Mononuclear cell (primary cell): ENCODE measurements around the gene USP19. TPM values are rescaled to one million over a fixed set of nuclear protein-coding genes. Genes with fewer than 3 reads are reported as not detected.
A peak's percentile ranks its signal among the peaks of the same experiment; 100 is the strongest.

Source experiments
- H3K27me3 ChIP-seq: 2 replicates; pipeline ENCODE4 v1.6.0; 2011; ENCODE audit warnings: low read length, control low read depth; ENCODE audit not compliant: insufficient read depth
- H3K4me1 ChIP-seq: 2 replicates; pipeline ENCODE4 v1.5.1; 2011; ENCODE audit warnings: mild to moderate bottlenecking, low read length, control low read depth; ENCODE audit not compliant: insufficient read depth
- H3K4me3 ChIP-seq: 2 replicates; pipeline ENCODE4 v1.5.1; 2011; ENCODE audit warnings: mild to moderate bottlenecking, low read length, moderate library complexity
- H3K9me3 ChIP-seq: 2 replicates; pipeline ENCODE4 v1.5.1; 2011; ENCODE audit warnings: low read depth, mild to moderate bottlenecking, control low read depth, low read length
- total RNA-seq: library from RNA; depleted of rRNA; stranded (reverse); fragments of >200 nt; gene quantifications from one replicate; pipeline ENCODE4 v1.2.3, GENCODE V29; 2012

The USP19 gene
- total RNA-seq, 1 donor: 21.5 TPM

GRCh38 chr3:49148159-49148558 is 27.5 kb upstream of the USP19 start:
- H3K4me3 ChIP-seq: no peak overlapping the region
- no peaks in the 10 kb centered on the region for H3K9me3 ChIP-seq
- H3K27me3 ChIP-seq: no peaks in the 10 kb centered on the region
- H3K4me1 ChIP-seq: no peaks in the 10 kb centered on the region

- no peaks in the 10 kb centered on the region for H3K4me1 ChIP-seq
- H3K9me3 ChIP-seq: no peaks in the 10 kb centered on the region
- H3K4me3 ChIP-seq: no peak overlapping the region
- H3K27me3 ChIP-seq: no peaks in the 10 kb centered on the region
Measured at GRCh38 chr3:49140080-49140479, 19.5 kb upstream of the USP19 start.

- Histone ChIP-seq H3K9me3 (no peaks in the 10 kb centered on the region), H3K4me3 (no peak overlapping the region), H3K4me1 (no peaks in the 10 kb centered on the region), H3K27me3 (no peaks in the 10 kb centered on the region)
Measured at GRCh38 chr3:49135499-49135898, 14.9 kb upstream of the USP19 start.

GRCh38 chr3:49134471-49135265 is 14.0 kb upstream of the USP19 start:
- H3K9me3 ChIP-seq: no peaks in the 10 kb centered on the region
- no peak overlapping the region for H3K4me3 ChIP-seq
- no peaks in the 10 kb centered on the region for H3K27me3 ChIP-seq
- H3K4me1 ChIP-seq: no peaks in the 10 kb centered on the region

- no peaks in the 10 kb centered on the region for H3K9me3 ChIP-seq
- no peaks in the 10 kb centered on the region for H3K4me1 ChIP-seq
- peak overlapping the region; percentile 16 for H3K4me3 ChIP-seq
- H3K27me3 ChIP-seq: no peaks in the 10 kb centered on the region
Measured at GRCh38 chr3:49133226-49133951, 12.8 kb upstream of the USP19 start.

GRCh38 chr3:49132437-49133225 is 12.0 kb upstream of the USP19 start, which contains the start of gene LAMB2:
Gene LAMB2, minus strand, starts transcription at chr3:49133050. Its CDS starts 183 bp downstream, at chr3:49132867.
- Histone ChIP-seq H3K27me3 (no peaks in the 10 kb centered on the region), H3K4me1 (no peaks in the 10 kb centered on the region), H3K4me3 (peak within 1 kb of the TSS; percentile 16), H3K9me3 (no peaks in the 10 kb centered on the region)

GRCh38 chr3:49132073-49132436 is 11.4 kb upstream of the USP19 start:
- H3K9me3 ChIP-seq: no peaks in the 10 kb centered on the region

GRCh38 chr3:49131576-49131975 is 11.0 kb upstream of the USP19 start:
- H3K9me3 ChIP-seq: no peaks in the 10 kb centered on the region
- no peaks in the 10 kb centered on the region for H3K27me3 ChIP-seq
- H3K4me1 ChIP-seq: no peaks in the 10 kb centered on the region
- no peak overlapping the region for H3K4me3 ChIP-seq

More at GRCh38 chr3:49132073-49132436, 11.4 kb upstream of the USP19 start:
- Histone ChIP-seq H3K27me3 (no peaks in the 10 kb centered on the region), H3K4me1 (no peaks in the 10 kb centered on the region), H3K4me3 (no peak overlapping the region)

GRCh38 chr3:49131040-49131439 is 10.4 kb upstream of the USP19 start:
- Histone ChIP-seq H3K4me1 (no peaks in the 10 kb centered on the region), H3K9me3 (no peaks in the 10 kb centered on the region), H3K27me3 (no peaks in the 10 kb centered on the region), H3K4me3 (no peak overlapping the region)

- no peaks in the 10 kb centered on the region for H3K27me3 ChIP-seq
- H3K9me3 ChIP-seq: no peaks in the 10 kb centered on the region
- peaks cover 10% of the 10 kb centered on the region for H3K4me1 ChIP-seq
- no peak overlapping the region for H3K4me3 ChIP-seq
Measured at GRCh38 chr3:49124991-49125670, 4.5 kb upstream of the USP19 start.

- Histone ChIP-seq H3K4me3 (no peak overlapping the region), H3K4me1 (peaks cover 19% of the 10 kb centered on the region), H3K27me3 (no peaks in the 10 kb centered on the region), H3K9me3 (no peaks in the 10 kb centered on the region)
Measured at GRCh38 chr3:49124203-49124602, 3.6 kb upstream of the USP19 start.

- no peaks in the 10 kb centered on the region for H3K9me3 ChIP-seq
- peaks cover 24% of the 10 kb centered on the region for H3K4me1 ChIP-seq
- no peaks in the 10 kb centered on the region for H3K27me3 ChIP-seq
- no peak overlapping the region for H3K4me3 ChIP-seq
Measured at GRCh38 chr3:49123687-49124086, 3.1 kb upstream of the USP19 start.

GRCh38 chr3:49122886-49123545 is 2.4 kb upstream of the USP19 start:
- peaks cover 24% of the 10 kb centered on the region for H3K4me1 ChIP-seq
- no peak overlapping the region for H3K4me3 ChIP-seq
- no peaks in the 10 kb centered on the region for H3K9me3 ChIP-seq
- no peaks in the 10 kb centered on the region for H3K27me3 ChIP-seq

GRCh38 chr3:49122451-49122850 is 1.8 kb upstream of the USP19 start:
- Histone ChIP-seq H3K27me3 (no peaks in the 10 kb centered on the region), H3K9me3 (no peaks in the 10 kb centered on the region), H3K4me1 (peaks cover 24% of the 10 kb centered on the region), H3K4me3 (no peak overlapping the region)
